Mucosa of descending colon (tissue), 3 donors: ENCODE results near the gene CDKN2B-AS1. TPM values are rescaled to one million over a fixed set of nuclear protein-coding genes. Genes with fewer than 3 reads are reported as not detected.

Source experiments
- ATAC-seq: fragments of 200-7000 bp; cut with Tn5 transposase; one replicate; pipeline ENCODE4 v1.9.1; 2020; ENCODE audit warnings: mild to moderate bottlenecking, moderate library complexity
- DNase-seq, 3 donors: peaks; one replicate each; pipeline ENCODE4 v3.0.0-alpha.2; 2020
- H3K36me3 ChIP-seq: fragments of 200-600 bp; one replicate; pipeline ENCODE4 v1.8.0; 2021; ENCODE audit warnings: low read depth, mild to moderate bottlenecking
- H3K4me1 ChIP-seq: fragments of 200-600 bp; one replicate; pipeline ENCODE4 v1.8.0; 2021; ENCODE audit warnings: low read depth, mild to moderate bottlenecking
- H3K4me3 ChIP-seq: fragments of 200-600 bp; one replicate; pipeline ENCODE4 v1.8.0; 2021; ENCODE audit warnings: mild to moderate bottlenecking
- H3K9me3 ChIP-seq: fragments of 200-600 bp; one replicate; pipeline ENCODE4 v1.8.0; 2021; ENCODE audit warnings: mild to moderate bottlenecking
- CTCF ChIP-seq: fragments of 200-600 bp; IDR thresholded peaks from one replicate; pipeline ENCODE4 v1.8.0; 2022; ENCODE audit warnings: antibody characterized with exemption, mild to moderate bottlenecking
- intact Hi-C, 2 donors: fragments of 100-400 bp; cut with DNase I in 1 of 2; cut with micrococcal nuclease in 1 of 2; formaldehyde crosslinking; loops; one replicate each; pipeline versions ENCODE4 v1.11.0 to v1.11.1; 2022; cut with DNase I, micrococcal nuclease
- total RNA-seq, 3 donors: library from RNA; stranded (reverse); fragmentation: NEBNext Ultra II Directional in 2 of 3; extraction: Animal tissue kit (Norgen Biotek cat#: 25700) in 2 of 3; gene quantifications; one replicate each; pipeline versions ENCODE4 v1.2.1 to v1.2.4, GENCODE V29; 2021 to 2023
- donor health status: DM: no; HTN: no; CAD: no; lungs with moderate emphysema.
- donor health status: DM: no; HTN: no; CAD: no.
- donor health status: DM: no; HTN: yes; CAD: no.

Gene CDKN2B-AS1
- total RNA-seq, 3 donors from 2014 or later: 48.3 to 134 (median 78.7) TPM

DNA sequence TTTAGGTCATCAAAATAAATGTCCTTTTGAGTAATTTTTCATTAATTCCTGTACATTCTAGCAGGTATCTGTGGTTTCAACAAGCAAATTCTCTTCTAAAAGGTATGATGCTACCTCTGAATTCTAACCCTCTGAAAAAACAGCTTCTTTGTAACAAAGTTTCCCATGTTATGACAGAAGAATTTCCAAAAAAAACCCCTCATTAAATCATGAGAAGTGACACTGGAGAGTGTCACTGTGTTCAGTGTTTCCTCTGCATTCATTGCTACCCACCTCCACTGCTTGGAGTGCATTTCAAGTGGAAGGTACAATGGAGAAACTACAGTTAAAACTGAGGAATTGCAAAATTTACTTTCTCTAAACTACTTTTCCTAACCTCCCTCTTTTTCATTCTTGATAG is 10.5 kb upstream of the CDKN2B-AS1 start:
- no peaks in the 10 kb centered on the region for H3K36me3 ChIP-seq
- no peak for TF ChIP-seq CTCF
- no peaks in the 10 kb centered on the region for H3K9me3 ChIP-seq
- DNase-seq: no peak
- no peak for ATAC-seq
- no peaks in the 10 kb centered on the region for H3K4me1 ChIP-seq
- intact Hi-C loops: no loop called here
- H3K4me3 ChIP-seq: no peak overlapping the region

DNA sequence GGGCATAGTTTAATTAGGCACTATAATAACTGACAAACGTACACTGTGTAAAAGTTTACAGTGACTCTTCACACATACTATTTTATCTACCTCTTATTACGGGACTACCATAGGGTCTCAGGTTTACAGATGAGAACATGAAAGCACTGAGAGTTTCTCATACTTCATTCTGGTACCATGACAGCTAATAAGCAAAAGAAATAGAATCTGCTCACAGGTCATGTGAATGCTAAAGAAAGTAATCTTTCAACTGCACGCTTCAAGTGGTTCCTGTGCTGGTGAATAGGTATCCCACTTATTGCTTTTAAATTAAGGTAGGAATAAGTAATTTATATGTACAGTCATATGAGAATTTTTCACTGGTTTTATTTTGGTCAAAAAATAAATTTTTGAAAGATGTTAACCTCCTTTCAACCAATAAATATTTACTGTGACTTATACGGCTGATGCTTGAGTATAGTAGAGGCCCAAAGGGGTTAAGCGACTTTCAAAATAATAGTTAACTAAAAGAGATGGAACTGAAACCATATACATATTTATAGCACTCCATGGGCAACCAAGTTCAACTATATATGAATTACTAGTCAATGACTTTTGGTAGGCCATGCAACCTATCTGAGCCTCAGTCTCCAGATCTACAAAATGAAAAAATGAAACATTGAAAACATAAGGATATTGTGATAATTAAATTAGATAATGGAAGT is 8.5 kb upstream of the CDKN2B-AS1 start:
- intact Hi-C loops: no loop called here
- Histone ChIP-seq H3K9me3 (no peaks in the 10 kb centered on the region), H3K36me3 (no peaks in the 10 kb centered on the region), H3K4me1 (no peaks in the 10 kb centered on the region), H3K4me3 (no peak overlapping the region)
- DNase-seq (no peak), ATAC-seq (no peak)
- no peak for TF ChIP-seq CTCF

- Histone ChIP-seq H3K36me3 (no peaks in the 10 kb centered on the region), H3K4me1 (no peaks in the 10 kb centered on the region), H3K4me3 (no peak overlapping the region), H3K9me3 (no peaks in the 10 kb centered on the region)
- no peak for TF ChIP-seq CTCF
- no peak for ATAC-seq
- intact Hi-C loops: no loop called here
- no peak for DNase-seq
Measured at GRCh38 chr9:21988056-21988990, 6.3 kb upstream of the CDKN2B-AS1 start.

- Histone ChIP-seq H3K4me1 (no peaks in the 10 kb centered on the region), H3K36me3 (no peaks in the 10 kb centered on the region), H3K4me3 (no peak overlapping the region), H3K9me3 (no peaks in the 10 kb centered on the region)
- no peak for TF ChIP-seq CTCF
- no peak for DNase-seq
- no peak for ATAC-seq
- intact Hi-C loops: no loop called here
Measured at GRCh38 chr9:21989440-21990189, 5.0 kb upstream of the CDKN2B-AS1 start.

DNA sequence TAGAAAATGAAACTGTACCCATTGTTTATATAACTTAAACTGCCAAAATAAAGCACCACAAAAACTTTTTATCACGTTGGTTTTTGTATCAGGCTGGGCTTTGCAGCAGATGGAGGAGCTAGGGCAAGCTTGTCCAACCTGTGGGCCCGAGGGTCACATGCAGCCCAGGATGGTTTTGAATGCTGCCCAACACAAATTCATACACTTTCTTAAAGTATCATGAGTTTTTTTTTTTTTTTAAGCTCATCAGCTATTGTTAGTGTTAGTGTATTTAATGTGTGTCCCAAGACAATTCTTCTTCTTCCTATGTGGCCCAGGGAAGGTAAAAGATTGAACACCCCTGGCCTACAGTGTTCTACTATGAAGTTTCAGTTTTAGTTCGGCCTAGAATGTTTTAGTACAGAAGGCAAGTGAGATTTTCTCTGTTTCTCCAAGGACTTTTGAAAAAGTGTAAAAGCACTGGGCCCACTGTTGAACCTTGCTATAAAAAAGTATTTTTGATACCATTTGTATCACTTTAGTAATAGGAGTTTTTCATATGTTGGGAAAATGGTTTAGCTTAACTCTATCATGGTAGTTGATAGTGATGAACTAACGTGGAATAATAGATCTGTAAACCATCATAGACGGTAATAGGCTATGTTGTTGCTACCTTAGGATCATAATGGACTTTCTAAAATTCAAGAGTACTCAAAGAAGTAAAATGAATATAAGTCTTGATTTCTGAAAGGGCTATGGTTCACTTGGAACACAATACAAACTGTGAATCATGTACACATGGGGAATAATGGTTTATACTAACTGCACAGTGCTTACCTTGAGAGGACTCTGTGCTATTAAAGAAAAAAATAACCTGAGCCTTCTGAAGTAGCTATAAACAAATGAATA is 3.3 kb upstream of the CDKN2B-AS1 start:
- no peak for TF ChIP-seq CTCF
- Histone ChIP-seq H3K4me1 (peaks cover 5% of the 10 kb centered on the region), H3K36me3 (no peaks in the 10 kb centered on the region), H3K9me3 (no peaks in the 10 kb centered on the region), H3K4me3 (no peak overlapping the region)
- DNase-seq (no peak), ATAC-seq (no peak)
- intact Hi-C loops: no loop called here
